Measurements from ENCODE around the gene GPC6.

- TF ChIP-seq CTCF (IDR thresholded peaks at IDR 0.05; ENCODE audit: low read length), result no peak
- TF ChIP-seq EZH2 (IDR thresholded peaks at IDR 0.05; ENCODE audit: borderline replicate concordance, low read length), result no peak
Measured at GRCh38 chr13:94163535-94163934, 936.9 kb downstream of the GPC6 start.

Data from OCI-LY1 (cell line).